DOHH2 (cell line): ENCODE results near the gene RIN2.

ENCODE experiments used
- EZH2phosphoT487 ChIP-seq: fragments of 200-600 bp; sonication (generic); IDR thresholded peaks from 2 replicates; pipeline ENCODE4 v1.6.1; 2017; ENCODE audit warnings: borderline replicate concordance, mild to moderate bottlenecking, antibody characterized with exemption, low read length, moderate library complexity, mixed read lengths
- TF ChIP-seq, protein P1 (sequence below): fragments of 200-600 bp; sonication (generic); IDR thresholded peaks from one replicate; pipeline ENCODE4 v1.5.1; 2014; ENCODE audit warnings: antibody characterized with exemption, mild to moderate bottlenecking, low read depth, low read length; ENCODE audit not compliant: poor library complexity, severe bottlenecking

DNA sequence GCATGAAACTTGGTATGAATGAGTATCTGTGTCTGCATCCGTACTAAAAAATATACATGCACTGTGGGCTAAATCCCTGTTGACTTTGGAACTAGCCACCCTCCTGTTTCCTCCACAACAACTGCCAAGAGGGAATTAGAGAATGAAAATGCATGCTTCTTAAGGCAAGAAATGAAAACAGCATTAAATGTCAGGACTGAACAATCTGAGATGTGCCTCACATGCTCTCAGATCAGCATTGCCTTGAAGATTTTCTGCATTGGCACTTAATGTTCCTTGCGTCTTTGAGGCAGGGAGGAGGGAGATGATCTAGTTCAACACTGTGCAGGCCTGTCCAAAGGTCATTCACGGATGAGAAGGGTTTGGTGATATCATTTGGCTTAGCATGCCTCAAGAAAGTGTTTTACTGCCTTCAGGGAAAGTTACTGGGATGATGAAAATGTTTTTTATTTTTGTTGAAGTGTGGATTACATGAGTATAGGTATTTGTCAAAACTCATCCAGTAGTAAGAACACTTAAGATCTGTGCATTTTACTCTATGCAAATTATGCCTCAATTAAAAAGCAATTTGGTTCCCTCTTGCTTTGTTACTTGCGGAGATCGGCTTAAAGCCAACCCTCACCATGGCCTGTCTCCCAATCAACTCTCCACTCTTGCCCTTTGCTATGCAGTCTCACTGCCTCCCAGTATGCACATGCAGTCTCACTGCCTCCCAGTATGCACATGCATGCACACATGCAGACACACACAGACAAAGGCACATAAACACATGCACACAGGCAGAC is 47.5 kb upstream of the RIN2 start:
- TF ChIP-seq, protein P1, sequence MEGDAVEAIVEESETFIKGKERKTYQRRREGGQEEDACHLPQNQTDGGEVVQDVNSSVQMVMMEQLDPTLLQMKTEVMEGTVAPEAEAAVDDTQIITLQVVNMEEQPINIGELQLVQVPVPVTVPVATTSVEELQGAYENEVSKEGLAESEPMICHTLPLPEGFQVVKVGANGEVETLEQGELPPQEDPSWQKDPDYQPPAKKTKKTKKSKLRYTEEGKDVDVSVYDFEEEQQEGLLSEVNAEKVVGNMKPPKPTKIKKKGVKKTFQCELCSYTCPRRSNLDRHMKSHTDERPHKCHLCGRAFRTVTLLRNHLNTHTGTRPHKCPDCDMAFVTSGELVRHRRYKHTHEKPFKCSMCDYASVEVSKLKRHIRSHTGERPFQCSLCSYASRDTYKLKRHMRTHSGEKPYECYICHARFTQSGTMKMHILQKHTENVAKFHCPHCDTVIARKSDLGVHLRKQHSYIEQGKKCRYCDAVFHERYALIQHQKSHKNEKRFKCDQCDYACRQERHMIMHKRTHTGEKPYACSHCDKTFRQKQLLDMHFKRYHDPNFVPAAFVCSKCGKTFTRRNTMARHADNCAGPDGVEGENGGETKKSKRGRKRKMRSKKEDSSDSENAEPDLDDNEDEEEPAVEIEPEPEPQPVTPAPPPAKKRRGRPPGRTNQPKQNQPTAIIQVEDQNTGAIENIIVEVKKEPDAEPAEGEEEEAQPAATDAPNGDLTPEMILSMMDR: no peak
- TF ChIP-seq EZH2phosphoT487: no peak
